Right lobe of liver (tissue), 6 donors: ENCODE data around the gene NRL. TPM values are rescaled to one million over a fixed set of nuclear protein-coding genes. Genes with fewer than 3 reads are reported as not detected.

ENCODE experiments used
- ATAC-seq, 4 donors: fragments of 200-7000 bp; cut with Tn5 transposase; one replicate each; pipeline ENCODE4 v1.9.1; 2020; ENCODE audit warnings: mild to moderate bottlenecking in 4 of 4, moderate library complexity in 4 of 4
- DNase-seq, 3 donors: peaks; one replicate each; pipeline ENCODE4 v3.0.0-alpha.2; 2020
- H3K27ac ChIP-seq, 3 donors: fragments of 200-600 bp; one replicate each; pipeline ENCODE4 v1.8.0; 2022
- H3K27me3 ChIP-seq, 2 donors: fragments of 200-600 bp; one replicate each; pipeline ENCODE4 v1.8.0; 2022
- H3K36me3 ChIP-seq, 4 donors: fragments of 200-600 bp; sonication (generic) in 1 of 4; one replicate each; pipeline versions ENCODE4 v1.5.1 to v1.8.0; 2017 to 2022; ENCODE audit warnings: control low read depth in 1 of 4
- H3K4me1 ChIP-seq, 4 donors: fragments of 200-600 bp; sonication (generic) in 1 of 4; one replicate each; pipeline versions ENCODE4 v1.5.1 to v1.8.0; 2017 to 2022; ENCODE audit warnings: control low read depth in 1 of 4
- H3K4me3 ChIP-seq, 3 donors: fragments of 200-600 bp; one replicate each; pipeline ENCODE4 v1.8.0; 2022
- H3K9me3 ChIP-seq, 4 donors: fragments of 200-600 bp; sonication (generic) in 1 of 4; one replicate each; pipeline versions ENCODE4 v1.5.1 to v1.8.0; 2017 to 2022; ENCODE audit warnings: control low read depth in 1 of 4
- POLR2A ChIP-seq: fragments of 450-650 bp; IDR thresholded peaks from one replicate; pipeline ENCODE4 v1.6.1; 2017; ENCODE audit warnings: antibody characterized with exemption, mild to moderate bottlenecking
- WGBS: methylation state at CpG from one replicate; pipeline ENCODE4 v1.1.6; 2018; ENCODE audit warnings: low coverage, low lambda C conversion rate; ENCODE audit not compliant: insufficient coverage; ENCODE audit errors: missing lambda C conversion rate; 5-methylcytosine and 5-hydroxymethylcytosine counted together
- intact Hi-C, 2 donors: fragments of 100-400 bp; cut with DNase I; formaldehyde crosslinking; loops; one replicate each; pipeline versions ENCODE4 v1.11.2 to v1.14.1; 2022
- long read RNA-seq: library from polyadenylated mRNA; unstranded; transcript quantifications from one replicate; pipeline ENCODE4 v2.0.0, GENCODE V29; 2019
- total RNA-seq, 6 experiments: library from RNA; depleted of rRNA in 2 of 6; stranded (reverse); fragments of >200 nt in 2 of 6; fragmentation: NEBNext Ultra II Directional in 3 of 6; extraction: Animal tissue kit (Norgen Biotek cat#: 25700) in 3 of 6; gene quantifications; one replicate each; pipeline versions ENCODE4 v1.1.0 to v1.2.4, GENCODE V29; 2016 to 2023
- TF ChIP-seq, protein P1 (sequence below), 4 donors: fragments of 200-600 bp in 3 of 4; fragments of 450-650 bp in 1 of 4; IDR thresholded peaks; one replicate each; pipeline versions ENCODE4 v1.5.1 to v1.8.0; 2016 to 2022; ENCODE audit warnings: antibody characterized with exemption in 4 of 4, mild to moderate bottlenecking in 2 of 4
- donor health status: DM: no; HTN: yes; CAD: no.
- donor health status: DM: no; HTN: no; CAD: no.
- donor health status: DM: no; HTN: no; CAD: no.
- donor health status: DM: no; HTN: yes; CAD: no.
- donor health status: DM: no; HTN: yes; CAD: no.

NRL gene
- total RNA-seq = 1 to 10 TPM; 1.4 to 2.9 (median 2.1) TPM
- long read RNA-seq = 0 reads

GRCh38 chr14:24114532-24115421 is at the start of gene NRL, which contains the start of gene DCAF11:
NRL (minus strand) TSS chr14:24114949; CDS start chr14:24082848, 32,101 bp downstream.
DCAF11 (plus strand) TSS chr14:24114777; CDS start chr14:24115595, 818 bp downstream.
- Histone ChIP-seq H3K27me3 (no peaks in the 10 kb centered on the region), H3K36me3 (peaks cover 0 to 28% (median 10%) of the 10 kb centered on the region in 4 donors), H3K4me1 (peaks cover 0 to 34% (median 11%) of the 10 kb centered on the region in 4 donors), H3K4me3 (peak within 1 kb of the TSS; percentile 63 to 82 (median 82)), H3K27ac (peak within 1 kb of the TSS; percentile 88 to 100 (median 89)), H3K9me3 (no peaks in the 10 kb centered on the region)
- TF ChIP-seq POLR2A = peak; percentile 84
- TF ChIP-seq, protein P1, sequence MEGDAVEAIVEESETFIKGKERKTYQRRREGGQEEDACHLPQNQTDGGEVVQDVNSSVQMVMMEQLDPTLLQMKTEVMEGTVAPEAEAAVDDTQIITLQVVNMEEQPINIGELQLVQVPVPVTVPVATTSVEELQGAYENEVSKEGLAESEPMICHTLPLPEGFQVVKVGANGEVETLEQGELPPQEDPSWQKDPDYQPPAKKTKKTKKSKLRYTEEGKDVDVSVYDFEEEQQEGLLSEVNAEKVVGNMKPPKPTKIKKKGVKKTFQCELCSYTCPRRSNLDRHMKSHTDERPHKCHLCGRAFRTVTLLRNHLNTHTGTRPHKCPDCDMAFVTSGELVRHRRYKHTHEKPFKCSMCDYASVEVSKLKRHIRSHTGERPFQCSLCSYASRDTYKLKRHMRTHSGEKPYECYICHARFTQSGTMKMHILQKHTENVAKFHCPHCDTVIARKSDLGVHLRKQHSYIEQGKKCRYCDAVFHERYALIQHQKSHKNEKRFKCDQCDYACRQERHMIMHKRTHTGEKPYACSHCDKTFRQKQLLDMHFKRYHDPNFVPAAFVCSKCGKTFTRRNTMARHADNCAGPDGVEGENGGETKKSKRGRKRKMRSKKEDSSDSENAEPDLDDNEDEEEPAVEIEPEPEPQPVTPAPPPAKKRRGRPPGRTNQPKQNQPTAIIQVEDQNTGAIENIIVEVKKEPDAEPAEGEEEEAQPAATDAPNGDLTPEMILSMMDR (IDR thresholded peaks at IDR 0.05) = no peak
- intact Hi-C loops = no loop called here
- DNase-seq (peak; percentile 99 to 100 (median 99)), ATAC-seq (peak; percentile 82 to 93 (median 85))
- under 1% methylated on average over 33 of the region's 65 CpGs for WGBS

GRCh38 chr14:24162093-24162492 is 47.3 kb upstream of the NRL start:
- TF ChIP-seq, protein P1 (IDR thresholded peaks at IDR 0.05) = no peak
- TF ChIP-seq POLR2A = no peak
- ATAC-seq (no peak), DNase-seq (no peak)
- no peaks in the 10 kb centered on the region for H3K27me3 ChIP-seq
- H3K36me3 ChIP-seq = peaks cover 7 to 61% (median 35%) of the 10 kb centered on the region in 4 donors
- peak overlapping the region; percentile 81 to 98 (median 92) for H3K27ac ChIP-seq
- WGBS = 30% methylated on average over 6 of the region's 8 CpGs
- H3K4me3 ChIP-seq = peak overlapping the region; percentile 68 to 92 (median 81)
- H3K4me1 ChIP-seq = peaks cover 0 to 35% (median 11%) of the 10 kb centered on the region in 4 donors
- no peaks in the 10 kb centered on the region for H3K9me3 ChIP-seq
- intact Hi-C loops = loop anchor here in 1 of 2 donors (10.0 kb wide), 1 partner anchor 97 kb away; no protein-coding TSS in a partner anchor

- DNase-seq (peak; percentile 95 to 97 (median 96)), ATAC-seq (peak; percentile 89 to 93 (median 92))
- peaks cover 7 to 62% (median 34%) of the 10 kb centered on the region in 4 donors for H3K36me3 ChIP-seq
- peak within 1 kb of the TSS; percentile 68 to 92 (median 81) for H3K4me3 ChIP-seq
- 1% methylated on average over 11 of the region's 12 CpGs for WGBS
- H3K27ac ChIP-seq = peak within 1 kb of the TSS; percentile 81 to 98 (median 92)
- H3K27me3 ChIP-seq = no peaks in the 10 kb centered on the region
- peaks cover 0 to 35% (median 11%) of the 10 kb centered on the region in 4 donors for H3K4me1 ChIP-seq
- H3K9me3 ChIP-seq = no peaks in the 10 kb centered on the region
- TF ChIP-seq POLR2A = peak; percentile 56
- TF ChIP-seq, protein P1 (IDR thresholded peaks at IDR 0.05) = peak; percentile 92 to 99 (median 95)
- intact Hi-C loops = loop anchor here in 1 of 2 donors (10.0 kb wide), 1 partner anchor 96 kb away; no protein-coding TSS in a partner anchor
These were observed 46.4 kb upstream of the NRL start, which contains the start of gene IRF9 for GRCh38 chr14:24160850-24161804. IRF9 (plus strand) TSS chr14:24161265; CDS start chr14:24162145, 880 bp downstream.

GRCh38 chr14:24160499-24160849 is 45.7 kb upstream of the NRL start:
- H3K9me3 ChIP-seq = no peaks in the 10 kb centered on the region
- TF ChIP-seq POLR2A = no peak
- TF ChIP-seq, protein P1 (IDR thresholded peaks at IDR 0.05) = no peak
- no peaks in the 10 kb centered on the region for H3K27me3 ChIP-seq
- intact Hi-C loops = loop anchor here in 1 of 2 donors (10.0 kb wide), 1 partner anchor 96 kb away; no protein-coding TSS in a partner anchor
- H3K4me3 ChIP-seq = no peak overlapping the region
- WGBS = 88% methylated on average over 3 of the region's 4 CpGs
- peaks cover 0 to 35% (median 11%) of the 10 kb centered on the region in 4 donors for H3K4me1 ChIP-seq
- no peak for DNase-seq
- peak overlapping the region; percentile 56 to 98 (median 81) for H3K27ac ChIP-seq
- ATAC-seq = no peak
- H3K36me3 ChIP-seq = peaks cover 7 to 62% (median 31%) of the 10 kb centered on the region in 4 donors
